Measurements from ENCODE around the gene GPR78.

- TF ChIP-seq EZH2 (optimal IDR thresholded peaks at IDR 0.05; ENCODE audit: low read depth, low read length) = no peak
- no peak for TF ChIP-seq CTCF (IDR thresholded peaks at IDR 0.05; ENCODE audit: low read length)
- TF ChIP-seq EZH2phosphoT487 (IDR thresholded peaks at IDR 0.05; ENCODE audit: low read length) = no peak
These were observed 36.6 kb downstream of the GPR78 start for GRCh38 chr4:8616831-8617230.

Measured in MM.1S (cell line).